GM21360 (cell line): ENCODE data around the gene SLX4IP.
"Not testable (repeated sequence)": the region's sequence is repeated elsewhere in the genome, so short reads cannot be mapped to it uniquely, and the experiment has no call there.

ENCODE experiments used
- ATAC-seq: cut with Tn5 transposase; IDR thresholded peaks from one replicate; pipeline ENCODE4 v1.9.1; 2021; ENCODE audit warnings: mild to moderate bottlenecking, moderate library complexity; ENCODE audit not compliant: unreplicated experiment

Gene SLX4IP

DNA sequence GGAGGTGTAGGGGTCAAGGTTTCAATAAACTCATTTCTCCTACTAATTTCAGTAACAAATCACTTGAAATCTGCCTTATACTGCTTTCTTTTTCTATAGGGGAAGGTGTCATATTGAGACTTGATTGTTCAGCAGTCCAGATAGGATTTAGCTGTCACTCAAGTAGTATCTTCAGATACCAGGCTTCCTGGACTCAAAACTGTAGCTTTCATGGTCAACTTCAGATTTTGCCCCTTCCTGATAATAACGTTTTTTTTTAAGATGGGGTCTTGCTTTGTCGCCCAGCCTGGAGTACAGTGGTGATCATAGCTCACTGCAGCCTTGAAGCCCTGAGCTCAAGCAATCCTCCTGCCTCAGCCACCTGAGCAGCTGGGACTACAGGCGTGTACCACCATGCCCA lies 160.9 kb downstream of the SLX4IP start:
- no peak for ATAC-seq

- no peak for ATAC-seq
Measured at GRCh38 chr20:10596710-10597121, 161.6 kb downstream of the SLX4IP start.

GRCh38 chr20:10597637-10598036 lies 162.5 kb downstream of the SLX4IP start:
- ATAC-seq: no peak

DNA sequence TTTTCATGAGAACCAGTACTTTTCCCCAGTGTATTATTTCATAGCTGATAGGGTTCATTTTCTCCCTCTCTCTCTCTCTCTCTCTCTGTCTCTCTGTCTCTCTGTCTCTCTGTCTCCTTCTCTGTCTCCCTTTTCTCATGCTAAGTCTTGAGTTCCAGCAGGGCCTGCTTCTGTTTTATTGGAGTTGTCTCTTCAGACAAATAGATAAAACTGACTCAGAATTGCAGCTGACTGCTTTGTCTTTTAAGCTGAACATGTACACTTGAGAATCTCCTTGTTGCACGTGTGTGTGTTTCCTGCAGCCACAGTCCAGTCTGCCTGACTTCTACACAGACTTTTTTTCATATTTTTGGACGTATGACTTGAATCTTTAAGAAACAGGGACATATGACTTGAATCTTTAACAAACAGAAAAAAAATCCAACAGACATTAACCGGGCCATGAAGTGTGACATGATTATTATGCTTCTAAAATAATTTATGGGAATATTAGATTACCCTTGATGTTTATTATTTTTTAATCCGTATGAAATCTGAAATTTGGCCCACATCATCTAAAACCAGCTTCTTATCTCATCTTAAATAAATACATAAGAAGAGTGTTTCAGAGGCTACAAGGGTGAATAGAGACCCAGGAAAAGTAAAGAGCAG lies 167.2 kb downstream of the SLX4IP start:
- ATAC-seq: no peak

DNA sequence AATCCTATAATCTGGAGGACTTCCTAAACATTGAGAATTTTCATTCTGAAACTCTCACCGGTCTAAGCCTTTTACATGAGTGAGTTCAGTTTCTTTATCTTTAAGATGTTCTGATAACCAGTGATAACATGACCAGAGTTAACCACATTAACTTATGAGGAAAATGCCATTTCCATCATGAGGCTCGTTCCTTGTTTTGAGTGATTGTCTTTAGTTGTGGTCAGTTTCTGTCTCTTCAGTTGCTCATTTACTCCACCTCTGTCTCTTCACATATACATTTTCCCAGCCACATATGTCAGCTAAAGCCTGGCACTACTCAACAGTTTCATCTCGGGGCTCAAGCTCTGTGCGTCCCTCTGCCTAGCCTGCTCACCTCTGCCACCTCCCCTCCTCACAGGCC lies 168.3 kb downstream of the SLX4IP start:
- no peak for ATAC-seq

GRCh38 chr20:10603971-10604864 lies 169.1 kb downstream of the SLX4IP start:
- ATAC-seq: no peak

GRCh38 chr20:10604865-10605440 lies 169.8 kb downstream of the SLX4IP start:
- no peak for ATAC-seq

DNA sequence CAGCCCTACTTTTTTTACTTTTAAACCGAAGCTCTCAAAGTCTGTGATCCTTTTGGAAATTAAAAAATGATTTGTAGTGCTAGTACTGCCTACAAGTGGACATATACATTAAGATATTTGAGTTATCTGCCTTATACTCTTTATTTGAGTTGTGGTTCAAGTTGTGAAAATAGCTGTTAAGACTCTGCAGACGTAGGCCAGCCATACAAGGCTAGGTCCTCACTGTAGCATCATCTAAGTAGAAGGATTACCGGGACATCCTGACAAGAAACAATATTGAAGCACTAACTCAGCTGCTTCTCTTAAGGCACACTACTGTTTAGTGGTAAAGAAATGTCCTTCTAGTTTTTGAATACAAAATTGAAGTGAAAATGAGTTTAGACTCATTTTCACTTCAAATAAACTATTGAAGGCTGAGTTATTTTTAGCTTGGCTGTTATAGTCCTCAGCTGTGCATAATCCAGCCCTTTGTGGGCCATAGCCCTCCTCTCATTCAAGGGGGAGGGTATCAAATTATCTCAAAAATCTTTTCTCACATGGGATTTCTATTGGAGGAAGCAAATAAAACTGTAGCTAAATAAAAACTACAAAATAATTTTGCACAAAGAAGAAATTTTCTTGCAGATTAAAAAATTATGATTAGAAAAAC lies 170.6 kb downstream of the SLX4IP start:
- no peak for ATAC-seq

- ATAC-seq: no peak
Measured at GRCh38 chr20:10609276-10609675, 174.2 kb downstream of the SLX4IP start.

GRCh38 chr20:10609770-10610169 lies 174.7 kb downstream of the SLX4IP start:
- ATAC-seq: no peak

DNA sequence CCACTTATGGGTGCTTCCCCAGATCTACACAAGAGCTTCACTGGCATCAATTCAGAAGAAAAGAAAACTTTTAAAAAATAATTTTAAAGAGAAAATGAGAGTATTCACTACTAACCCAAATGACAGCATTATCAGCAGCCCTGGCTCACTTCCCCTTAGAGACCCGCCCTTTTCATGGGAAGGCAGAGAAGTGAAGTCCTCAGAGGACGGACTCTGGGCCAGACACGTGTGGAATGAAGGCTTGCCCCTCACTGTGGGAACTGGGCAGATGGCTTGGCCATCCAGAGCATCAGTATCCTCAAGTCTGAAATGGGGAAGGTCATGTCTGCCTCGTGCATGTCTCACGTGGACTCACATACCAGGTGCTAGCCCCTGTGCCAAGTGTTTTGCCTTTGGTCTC lies 175.1 kb downstream of the SLX4IP start:
- no peak for ATAC-seq

- no peak for ATAC-seq
Measured at GRCh38 chr20:10611357-10611756, 176.3 kb downstream of the SLX4IP start.

GRCh38 chr20:10613426-10613825 lies 178.3 kb downstream of the SLX4IP start:
- ATAC-seq: not testable (repeated sequence)

DNA sequence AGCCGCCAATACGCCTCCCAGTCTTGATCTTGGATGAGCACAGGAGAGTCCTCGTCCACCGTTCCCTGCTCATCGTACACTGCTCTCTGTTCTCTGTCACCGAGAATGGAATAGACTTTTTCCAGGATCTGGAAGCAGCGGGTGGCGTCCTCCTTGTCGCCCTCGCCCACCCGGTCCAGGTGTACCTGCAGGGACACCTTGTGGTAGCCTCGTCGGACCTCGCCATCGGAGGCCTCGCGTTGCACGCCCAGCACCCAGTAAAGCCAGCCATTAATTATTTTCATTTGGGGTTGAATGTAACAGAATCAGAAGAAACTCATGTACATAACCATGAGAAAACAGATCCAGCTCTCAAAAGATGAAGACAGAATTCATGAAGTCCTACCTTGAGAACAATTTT lies 178.8 kb downstream of the SLX4IP start:
- no peak for ATAC-seq

- ATAC-seq: no peak
Measured at GRCh38 chr20:10616212-10616611, 181.1 kb downstream of the SLX4IP start.

DNA sequence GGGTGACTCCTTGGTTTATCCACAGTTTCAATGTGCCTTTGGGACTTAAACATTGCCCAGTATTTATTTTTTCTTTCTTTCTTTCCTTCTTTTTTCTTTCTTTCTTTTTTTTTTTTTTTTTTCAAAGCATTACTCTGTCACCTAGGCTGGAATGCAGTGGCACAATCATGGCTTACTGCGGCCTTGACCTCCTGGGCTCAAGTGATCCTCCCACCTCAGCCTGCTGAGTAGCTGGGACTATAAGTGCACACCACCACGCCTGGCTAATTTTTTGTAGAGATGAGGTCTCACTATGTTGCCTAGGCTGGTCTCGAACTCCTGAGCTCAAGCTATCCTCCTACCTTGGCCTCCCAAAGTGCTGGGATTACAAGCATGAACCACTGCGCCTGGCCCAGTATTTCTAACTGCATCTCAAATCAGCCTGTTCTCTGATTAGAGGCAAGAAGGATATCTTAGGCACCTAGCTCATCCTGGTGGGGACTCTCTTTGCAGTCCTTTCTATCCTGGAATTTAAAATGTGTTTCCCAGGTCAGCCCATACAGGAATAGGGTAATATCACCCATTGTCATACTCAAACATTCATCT lies 182.5 kb downstream of the SLX4IP start:
- not testable (repeated sequence) for ATAC-seq

DNA sequence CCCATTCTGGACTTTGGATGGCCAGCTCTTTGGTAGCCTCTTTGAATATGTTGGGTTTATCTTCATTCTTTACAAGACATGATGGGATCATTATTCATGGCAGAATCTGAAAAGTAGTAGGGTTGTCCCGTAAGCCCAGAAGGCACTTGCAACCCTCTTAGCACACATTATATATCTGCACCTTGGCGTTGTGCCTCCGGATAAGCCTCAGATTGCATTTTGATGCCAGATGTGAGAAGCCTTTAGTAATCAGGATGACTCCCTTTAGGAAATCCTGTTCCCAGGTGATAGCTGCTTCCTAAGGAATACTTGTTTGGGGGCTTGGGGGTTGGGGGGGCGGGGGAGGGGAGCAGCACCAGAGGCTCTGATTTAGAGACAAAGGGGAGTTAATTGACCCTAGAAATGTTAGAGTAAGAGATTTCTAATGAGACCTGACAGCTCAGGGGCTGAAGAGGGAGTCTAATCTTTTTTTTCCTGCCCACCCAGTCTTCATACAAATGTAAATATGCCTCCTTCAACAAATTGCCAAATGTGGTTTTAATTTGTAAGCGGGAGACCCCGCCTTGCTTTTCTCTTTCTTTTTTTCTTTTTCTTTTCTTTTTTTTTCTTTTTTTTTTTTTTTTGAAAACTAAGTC lies 183.6 kb downstream of the SLX4IP start:
- ATAC-seq: no peak

GRCh38 chr20:10619427-10619826 lies 184.3 kb downstream of the SLX4IP start:
- no peak for ATAC-seq

GRCh38 chr20:10621149-10621548 lies 186.0 kb downstream of the SLX4IP start:
- ATAC-seq: no peak

- no peak for ATAC-seq
Measured at GRCh38 chr20:10622657-10623418, 187.7 kb downstream of the SLX4IP start.
